VCaP (cell line): ENCODE data around the gene SMR3A.

Experiments
- H3K27ac ChIP-seq: fragments of 450-650 bp; 2 replicates; pipeline ENCODE4 v1.5.1; 2017
- TF ChIP-seq, protein P1 (sequence below): fragments of 450-650 bp; conservative IDR thresholded peaks from 2 replicates; pipeline ENCODE4 v1.5.1; 2017; ENCODE audit warnings: mild to moderate bottlenecking, moderate library complexity

The SMR3A gene

DNA sequence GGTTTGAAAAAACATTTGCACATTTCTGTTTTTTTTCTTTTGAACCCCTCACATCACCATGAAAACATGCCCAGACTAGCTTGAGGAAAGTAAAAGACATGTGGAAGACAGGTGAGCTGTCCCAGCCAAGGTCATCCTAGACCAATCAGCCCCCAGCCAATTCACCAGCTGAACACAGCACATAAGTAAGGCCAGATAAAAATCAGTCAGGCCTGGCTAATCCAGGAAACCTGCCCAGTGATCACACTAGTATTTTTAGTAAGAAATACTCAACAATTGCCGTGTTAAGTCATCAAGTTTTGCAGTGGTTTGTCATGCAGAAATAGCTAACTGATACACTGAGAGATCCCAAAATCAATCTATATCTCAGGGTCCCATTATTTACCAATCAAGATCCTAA lies 4.4 kb upstream of the SMR3A start:
- TF ChIP-seq, protein P1, sequence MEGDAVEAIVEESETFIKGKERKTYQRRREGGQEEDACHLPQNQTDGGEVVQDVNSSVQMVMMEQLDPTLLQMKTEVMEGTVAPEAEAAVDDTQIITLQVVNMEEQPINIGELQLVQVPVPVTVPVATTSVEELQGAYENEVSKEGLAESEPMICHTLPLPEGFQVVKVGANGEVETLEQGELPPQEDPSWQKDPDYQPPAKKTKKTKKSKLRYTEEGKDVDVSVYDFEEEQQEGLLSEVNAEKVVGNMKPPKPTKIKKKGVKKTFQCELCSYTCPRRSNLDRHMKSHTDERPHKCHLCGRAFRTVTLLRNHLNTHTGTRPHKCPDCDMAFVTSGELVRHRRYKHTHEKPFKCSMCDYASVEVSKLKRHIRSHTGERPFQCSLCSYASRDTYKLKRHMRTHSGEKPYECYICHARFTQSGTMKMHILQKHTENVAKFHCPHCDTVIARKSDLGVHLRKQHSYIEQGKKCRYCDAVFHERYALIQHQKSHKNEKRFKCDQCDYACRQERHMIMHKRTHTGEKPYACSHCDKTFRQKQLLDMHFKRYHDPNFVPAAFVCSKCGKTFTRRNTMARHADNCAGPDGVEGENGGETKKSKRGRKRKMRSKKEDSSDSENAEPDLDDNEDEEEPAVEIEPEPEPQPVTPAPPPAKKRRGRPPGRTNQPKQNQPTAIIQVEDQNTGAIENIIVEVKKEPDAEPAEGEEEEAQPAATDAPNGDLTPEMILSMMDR: no peak
- H3K27ac ChIP-seq: no peak overlapping the region

DNA sequence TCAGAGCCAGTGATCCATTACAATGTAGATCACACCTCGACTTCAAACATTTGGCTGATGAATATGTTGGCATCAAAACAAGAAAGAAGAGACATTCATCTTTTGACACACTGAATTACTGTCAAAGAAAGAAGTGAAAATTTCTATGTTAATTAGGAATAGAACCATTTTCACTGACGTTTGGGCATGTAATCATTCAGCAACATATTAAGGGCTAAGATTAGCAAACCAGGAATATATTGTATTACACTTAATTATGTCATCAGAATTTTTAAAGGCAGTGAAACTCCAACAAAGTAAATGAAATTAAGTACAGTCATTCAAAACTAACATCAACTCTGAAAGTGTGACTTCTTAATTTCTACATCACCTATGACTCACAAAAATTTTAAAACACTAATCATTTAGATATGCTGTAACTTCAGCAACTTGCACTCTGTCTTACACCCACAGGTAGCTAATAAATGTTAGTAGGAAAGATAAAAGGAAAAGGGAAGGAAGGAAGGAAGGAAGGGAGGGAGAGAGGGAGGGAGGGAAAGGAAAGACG lies 1.4 kb upstream of the SMR3A start:
- TF ChIP-seq, protein P1: no peak

DNA sequence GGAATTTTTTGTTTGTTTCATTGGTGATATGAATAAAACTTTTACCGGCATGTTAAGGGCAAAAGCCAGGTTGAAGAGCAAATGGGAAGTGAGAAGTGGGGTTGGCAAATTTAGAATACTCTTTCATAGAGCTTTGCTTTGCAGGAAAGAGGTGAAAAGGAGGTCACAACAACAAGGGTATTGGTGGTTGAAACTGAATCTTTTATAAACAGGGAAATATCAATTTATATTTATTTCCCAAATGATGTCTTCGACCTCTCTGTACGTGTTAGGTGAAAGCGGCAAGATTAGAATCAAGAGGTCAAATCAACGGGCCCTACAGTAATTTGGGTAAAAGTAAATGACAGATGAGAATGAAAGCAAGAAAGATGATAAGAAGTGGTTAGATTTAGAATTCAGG lies 3.4 kb downstream of the SMR3A start:
- TF ChIP-seq, protein P1: no peak
- no peak overlapping the region for H3K27ac ChIP-seq

More for the DNA sequence above, 1.4 kb upstream of the SMR3A start:
- H3K27ac ChIP-seq: no peak overlapping the region

DNA sequence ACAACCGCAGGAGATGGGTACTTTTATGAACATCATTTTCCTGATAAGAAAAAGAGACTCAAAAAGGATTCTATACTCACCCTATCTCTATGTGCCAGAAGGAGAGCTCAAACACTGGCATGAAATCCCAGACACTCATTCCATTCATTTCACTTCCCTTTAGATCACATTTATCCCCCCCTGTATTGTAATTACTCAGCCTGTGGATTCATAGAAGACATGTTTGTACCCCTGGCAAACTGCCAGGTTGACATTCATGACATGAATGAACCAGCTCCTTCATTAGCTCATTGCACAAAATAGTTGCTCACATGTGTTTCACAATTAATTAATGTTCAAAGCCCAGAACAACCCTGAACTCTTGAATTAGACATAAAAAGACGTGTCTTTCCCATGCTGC lies 4.9 kb downstream of the SMR3A start:
- TF ChIP-seq, protein P1: no peak

DNA sequence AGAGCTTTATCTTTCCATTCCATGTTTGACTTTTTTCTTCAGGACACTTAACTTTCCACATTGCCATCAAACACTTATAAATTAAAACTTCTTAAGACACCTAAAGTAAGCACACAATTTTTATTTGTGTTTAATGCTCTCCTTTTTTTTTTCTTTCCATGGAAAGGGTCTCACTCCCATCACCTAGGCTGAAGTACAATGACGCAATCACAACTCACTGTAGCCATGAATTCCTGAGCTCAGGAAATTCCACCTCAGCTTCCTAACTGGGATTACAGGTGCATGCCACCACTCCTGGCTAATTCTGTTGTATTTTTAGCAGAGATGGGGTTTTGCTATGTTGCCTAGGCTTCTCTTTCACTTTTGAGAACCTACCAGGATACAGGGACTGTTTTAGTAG lies 7.3 kb downstream of the SMR3A start:
- TF ChIP-seq, protein P1: no peak
- H3K27ac ChIP-seq: no peak overlapping the region

More for the DNA sequence above, 4.9 kb downstream of the SMR3A start:
- H3K27ac ChIP-seq: no peak overlapping the region

DNA sequence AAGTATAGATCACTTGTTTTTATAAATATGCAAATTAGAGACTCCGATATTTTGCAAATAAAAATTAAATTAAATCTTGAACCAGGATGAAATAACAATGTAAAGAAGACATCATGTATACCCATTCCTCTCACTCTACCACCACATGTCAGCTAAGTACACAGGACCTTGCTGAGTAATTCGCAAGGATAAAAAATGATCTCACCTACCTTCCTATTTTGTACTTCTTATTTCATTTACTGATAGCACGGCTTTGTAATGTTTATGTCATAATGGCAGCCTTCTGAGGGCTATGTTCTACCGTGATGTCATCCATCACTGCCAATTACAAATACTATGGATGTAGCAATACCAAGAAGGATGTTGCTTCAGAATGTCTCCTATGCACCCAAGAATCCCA lies 11.4 kb downstream of the SMR3A start:
- TF ChIP-seq, protein P1: no peak
- H3K27ac ChIP-seq: no peak overlapping the region

DNA sequence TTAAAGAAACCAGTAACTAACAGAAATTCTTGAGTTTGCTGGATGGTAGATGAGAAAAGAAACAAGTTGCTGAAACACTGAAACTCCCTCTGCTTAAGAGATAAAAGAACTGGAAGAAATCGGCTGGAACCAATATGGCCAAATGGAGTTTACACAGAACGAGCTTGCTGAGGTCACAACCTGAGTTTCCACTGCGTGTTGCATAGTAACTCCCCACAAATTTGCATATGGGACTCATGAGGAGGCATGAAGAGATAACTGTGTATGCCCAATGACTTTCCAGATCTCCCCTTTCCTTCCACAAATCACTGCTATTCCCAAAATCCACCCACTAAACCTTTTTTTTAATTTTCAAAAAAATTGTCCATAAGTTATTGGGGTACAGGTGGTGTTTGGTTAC lies 12.2 kb downstream of the SMR3A start:
- H3K27ac ChIP-seq: no peak overlapping the region
- TF ChIP-seq, protein P1: no peak
